IMR-90 (cell line): Measurements from ENCODE around the gene TLCD1. TPM values are rescaled to one million over a fixed set of nuclear protein-coding genes. Genes with fewer than 3 reads are reported as not detected.

Experiments used
- ATAC-seq: fragments of 200-7000 bp; cut with Tn5 transposase; 2 replicates; pipeline ENCODE4 v1.9.1; 2020; ENCODE audit warnings: low read depth, mild to moderate bottlenecking, moderate library complexity
- BruUV-seq: library from RNA; stranded (reverse); fragments of 400-500 nt; replicated peaks from 2 replicates; lab custom pipeline; 2021; lab: Mats Ljungman, UMichigan
- CTCF ChIA-PET: fragments of 300-600 bp; formaldehyde crosslinking; extraction: SDS; loops from one replicate; lab custom pipeline; 2021; ENCODE audit warnings: antibody characterized with exemption; lab: Yijun Ruan, JAX
- POLR2A ChIA-PET: fragments of 300-600 bp; sonication (Branson Sonifier 250); formaldehyde crosslinking; loops from one replicate; lab custom pipeline; 2022; ENCODE audit warnings: antibody characterized with exemption; ENCODE audit not compliant: unreplicated experiment; lab: Charles Lee
- DNase-seq: peaks from one replicate; pipeline ENCODE4 v3.0.0; 2013
- H2AFZ ChIP-seq: replicated peaks from 2 replicates; pipeline ENCODE3; 2013; ENCODE audit warnings: low read length, mild to moderate bottlenecking; ENCODE audit not compliant: poor library complexity
- H2AK5ac ChIP-seq: 2 replicates; pipeline ENCODE4 v1.6.1; 2013; ENCODE audit warnings: low read depth, low read length, inconsistent platforms
- H2AK9ac ChIP-seq: replicated peaks from 2 replicates; pipeline ENCODE3; 2013; ENCODE audit warnings: mild to moderate bottlenecking, low read depth, low read length, moderate library complexity; ENCODE audit not compliant: poor library complexity
- H2BK120ac ChIP-seq: 2 replicates; pipeline ENCODE4 v1.6.1; 2013; ENCODE audit warnings: low read depth, low read length, inconsistent platforms
- H2BK15ac ChIP-seq: 3 replicates; pipeline ENCODE4 v1.6.1; 2013; ENCODE audit warnings: low read depth, low read length, inconsistent platforms
- H2BK20ac ChIP-seq: 2 replicates; pipeline ENCODE4 v1.6.1; 2013; ENCODE audit warnings: low read depth, mild to moderate bottlenecking, inconsistent platforms, low read length, moderate library complexity
- H2BK5ac ChIP-seq: 2 replicates; pipeline ENCODE4 v1.6.1; 2013; ENCODE audit warnings: mild to moderate bottlenecking, low read depth, low read length, inconsistent platforms; ENCODE audit not compliant: poor library complexity, severe bottlenecking
- H3K14ac ChIP-seq: replicated peaks from 2 replicates; pipeline ENCODE4 v1.6.1; 2013; ENCODE audit warnings: low read depth, low read length, inconsistent platforms
- H3K18ac ChIP-seq: 2 replicates; pipeline ENCODE4 v1.6.1; 2013; ENCODE audit warnings: low read depth, low read length, control low read depth
- H3K23ac ChIP-seq: 2 replicates; pipeline ENCODE4 v1.6.1; 2013; ENCODE audit warnings: low read depth, low read length, inconsistent platforms
- H3K27ac ChIP-seq: 2 replicates; pipeline ENCODE4 v1.5.1; 2013; ENCODE audit warnings: mild to moderate bottlenecking, control low read depth, low read length; ENCODE audit not compliant: insufficient read depth
- H3K27me3 ChIP-seq: 2 replicates; pipeline ENCODE4 v1.6.1; 2013; ENCODE audit warnings: low read length; ENCODE audit not compliant: control insufficient read depth, insufficient read depth
- H3K36me3 ChIP-seq: 2 replicates; pipeline ENCODE4 v1.6.1; 2013; ENCODE audit warnings: low read length, mixed read lengths; ENCODE audit not compliant: control insufficient read depth, insufficient read depth
- H3K4ac ChIP-seq: 2 replicates; pipeline ENCODE4 v1.6.1; 2013; ENCODE audit warnings: low read depth, low read length, inconsistent platforms
- H3K4me1 ChIP-seq: 2 replicates; pipeline ENCODE4 v1.6.1; 2013; ENCODE audit warnings: low read length, mixed read lengths; ENCODE audit not compliant: control insufficient read depth, insufficient read depth
- H3K4me2 ChIP-seq: 2 replicates; pipeline ENCODE4 v1.6.1; 2013; ENCODE audit warnings: low read depth, mild to moderate bottlenecking, control low read depth, low read length, moderate library complexity
- H3K4me3 ChIP-seq: 2 replicates; pipeline ENCODE4 v1.5.1; 2013; ENCODE audit warnings: low read depth, mild to moderate bottlenecking, control low read depth, low read length, moderate library complexity; ENCODE audit not compliant: insufficient read depth
- H3K56ac ChIP-seq: 2 replicates; pipeline ENCODE4 v1.6.1; 2013; ENCODE audit warnings: low read length, inconsistent platforms; ENCODE audit not compliant: insufficient read depth; ENCODE audit errors: extremely low read depth
- H3K79me1 ChIP-seq, 2 experiments: 2 replicates each; pipeline ENCODE4 v1.6.1; 2013; ENCODE audit warnings: low read length in 2 of 2, inconsistent platforms in 1 of 2, low read depth in 1 of 2
- H3K9ac ChIP-seq: 2 replicates; pipeline ENCODE4 v1.6.1; 2013; ENCODE audit warnings: low read depth, low read length, control low read depth
- H3K9me1 ChIP-seq: 2 replicates; pipeline ENCODE4 v1.6.1; 2013; ENCODE audit warnings: low read length, inconsistent platforms; ENCODE audit not compliant: insufficient read depth
- H3K9me3 ChIP-seq: 2 replicates; pipeline ENCODE4 v1.6.1; 2013; ENCODE audit warnings: low read length; ENCODE audit not compliant: control insufficient read depth, insufficient read depth
- H4K20me1 ChIP-seq: 2 replicates; pipeline ENCODE4 v1.6.1; 2013; ENCODE audit warnings: low read length, inconsistent platforms; ENCODE audit not compliant: insufficient read depth
- H4K5ac ChIP-seq: 2 replicates; pipeline ENCODE4 v1.6.1; 2013; ENCODE audit warnings: mild to moderate bottlenecking, low read depth, low read length, control low read depth
- H4K8ac ChIP-seq, 2 experiments: 2 replicates each; pipeline ENCODE4 v1.6.1; 2013; ENCODE audit warnings: low read depth in 2 of 2, low read length in 2 of 2, control low read depth in 1 of 2, inconsistent platforms in 1 of 2
- H4K91ac ChIP-seq: 2 replicates; pipeline ENCODE4 v1.6.1; 2013; ENCODE audit warnings: low read depth, low read length, inconsistent platforms; ENCODE audit not compliant: insufficient read depth
- BHLHE40 ChIP-seq: fragments of 150-350 bp; IDR thresholded peaks from 2 replicates; pipeline ENCODE4 v1.6.1; 2016; ENCODE audit warnings: mild to moderate bottlenecking, low read depth, low read length
- CEBPB ChIP-seq: IDR thresholded peaks from 2 replicates; pipeline ENCODE4 v1.6.1; 2012; ENCODE audit warnings: low read depth, low read length, improper control_type of control experiment
- MAZ ChIP-seq: IDR thresholded peaks from 2 replicates; pipeline ENCODE4 v1.6.1; 2012; ENCODE audit warnings: low read depth, mild to moderate bottlenecking, low read length, improper control_type of control experiment, moderate library complexity, borderline replicate concordance
- POLR2A ChIP-seq: IDR thresholded peaks from 2 replicates; pipeline ENCODE4 v1.6.1; 2012; ENCODE audit warnings: mild to moderate bottlenecking, low read depth, low read length
- RAD21 ChIP-seq: IDR thresholded peaks from 2 replicates; pipeline ENCODE4 v1.6.1; 2012; ENCODE audit warnings: low read length, improper control_type of control experiment
- RCOR1 ChIP-seq: IDR thresholded peaks from 2 replicates; pipeline ENCODE4 v1.6.1; 2012; ENCODE audit warnings: mild to moderate bottlenecking, low read length, improper control_type of control experiment; ENCODE audit not compliant: insufficient replicate concordance
- RFX5 ChIP-seq: IDR thresholded peaks from 2 replicates; pipeline ENCODE4 v1.8.0; 2012; ENCODE audit warnings: low read depth, mild to moderate bottlenecking, low read length, moderate library complexity
- SMC3 ChIP-seq: fragments of 150-350 bp; IDR thresholded peaks from 2 replicates; pipeline ENCODE4 v1.6.1; 2016; ENCODE audit warnings: low read depth, mild to moderate bottlenecking, antibody characterized with exemption, low read length, moderate library complexity
- WGBS, 2 experiments: methylation state at CpG; one replicate each; pipeline versions ENCODE4 v1.1.5 to v1.1.7; 2013; ENCODE audit warnings: missing lambda C conversion rate in 2 of 2; ENCODE audit not compliant: insufficient read length in 1 of 2; ENCODE audit errors: extremely low coverage in 2 of 2; 5-methylcytosine and 5-hydroxymethylcytosine counted together
- dilution Hi-C: fragments of 300-500 bp; cut with HindIII; formaldehyde crosslinking; loops from one replicate; pipeline ENCODE4 v1.14.3; 2018; ENCODE audit warnings: low sequenced_read_pairs; ENCODE audit not compliant: unreplicated experiment
- in situ Hi-C: fragments of 300-500 bp; cut with MboI; formaldehyde crosslinking; loops from 3 replicates; pipeline ENCODE4 v1.14.3; 2019; ENCODE audit warnings: low sequenced_read_pairs, inconsistent platforms, mixed read lengths
- intact Hi-C: fragments of 100-400 bp; cut with micrococcal nuclease; formaldehyde crosslinking; loops from 2 replicates; pipeline ENCODE4 v1.10.0; 2022
- polyA plus RNA-seq, 3 experiments: library from polyadenylated mRNA; depleted of rRNA; stranded (reverse); fragments of >200 nt; gene quantifications; 2 replicates each; pipeline ENCODE4 v1.2.3, GENCODE V29; 2012; ENCODE audit warnings: low replicate concordance in 1 of 3
- total RNA-seq: library from RNA; depleted of rRNA; stranded (reverse); fragments of >200 nt; gene quantifications from 2 replicates; pipeline ENCODE4 v1.2.3, GENCODE V29; 2012
- TF ChIP-seq, protein P1 (sequence below): fragments of 150-350 bp; IDR thresholded peaks from 2 replicates; pipeline ENCODE4 v1.6.1; 2017; ENCODE audit warnings: mild to moderate bottlenecking, antibody characterized with exemption, low read length, low read depth

TLCD1 gene
- total and polyA plus RNA-seq, 2 of the 4 experiments (the other 2 are of a cell fraction), result 3.6 to 9.3 TPM

DNA sequence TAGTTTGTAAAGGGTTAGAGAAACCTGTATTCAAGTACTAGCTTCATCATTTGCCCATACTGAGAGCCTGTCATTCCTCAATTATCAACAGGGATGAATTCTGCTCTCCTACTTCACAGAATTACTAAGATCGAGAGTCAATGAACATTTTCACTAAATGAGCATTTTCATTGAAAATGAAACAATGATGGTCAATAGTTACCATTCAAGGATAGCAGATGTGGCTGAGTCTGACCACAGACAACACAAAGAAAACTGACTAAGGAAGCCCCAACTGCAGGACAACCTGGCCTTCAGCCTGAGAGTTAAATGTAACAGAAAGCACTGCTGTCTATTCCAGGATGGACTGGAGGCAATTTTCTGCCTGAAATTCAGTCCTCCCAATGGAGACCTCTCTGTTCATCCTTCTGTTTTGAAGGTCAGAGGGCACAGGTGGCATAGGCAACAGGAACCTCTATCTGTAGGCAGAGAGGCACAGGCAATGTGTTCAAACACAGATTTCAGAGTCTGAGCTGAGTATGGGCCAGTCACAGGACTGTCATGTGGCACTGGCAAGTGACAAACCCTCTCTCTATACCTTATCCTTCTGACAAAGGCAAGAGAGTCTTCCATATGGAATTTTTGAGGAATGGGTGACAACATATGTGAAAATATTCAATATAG is 37.2 kb upstream of the TLCD1 start:
- Histone ChIP-seq H3K9ac (no peak overlapping the region), H3K4me3 (no peak overlapping the region), H4K91ac (no peak overlapping the region), H3K4ac (no peak overlapping the region), H3K14ac (no peak overlapping the region), H2AK9ac (no peak overlapping the region), H2BK20ac (no peak overlapping the region), H4K20me1 (peaks cover 32% of the 10 kb centered on the region; the same call in 1 of the 2 replicates), H4K8ac (no peak overlapping the region), H2BK5ac (no peak overlapping the region), H3K9me1 (no peaks in the 10 kb centered on the region), H3K56ac (no peak overlapping the region), H2AFZ (no peak overlapping the region), H2BK120ac (no peak overlapping the region), H3K23ac (no peak overlapping the region), H4K5ac (no peak overlapping the region), H3K4me1 (peaks cover 4% of the 10 kb centered on the region; the same call in 1 of the 2 replicates), H2AK5ac (peak overlapping the region; percentile 51; the same call in 1 of the 2 replicates), H3K36me3 (peaks cover 31% of the 10 kb centered on the region), H3K79me1 (peaks cover 12 to 41% of the 10 kb centered on the region in 2 experiments), H2BK15ac (no peak overlapping the region), H3K27me3 (no peaks in the 10 kb centered on the region), H3K4me2 (no peak overlapping the region), H3K9me3 (no peaks in the 10 kb centered on the region), H3K18ac (no peak overlapping the region), H3K27ac (no peak overlapping the region)
- no CpG with 5 or more reads among the region's 1 CpG for WGBS, 2 experiments
- no TSS peak for BruUV-seq
- intact Hi-C loops, result loop anchor here (1.0 to 10.0 kb wide), 4 partner anchors 52 to 134 kb away; partner anchors contain the start of genes ERAL1 and FLOT2
- TF ChIP-seq, protein P1, sequence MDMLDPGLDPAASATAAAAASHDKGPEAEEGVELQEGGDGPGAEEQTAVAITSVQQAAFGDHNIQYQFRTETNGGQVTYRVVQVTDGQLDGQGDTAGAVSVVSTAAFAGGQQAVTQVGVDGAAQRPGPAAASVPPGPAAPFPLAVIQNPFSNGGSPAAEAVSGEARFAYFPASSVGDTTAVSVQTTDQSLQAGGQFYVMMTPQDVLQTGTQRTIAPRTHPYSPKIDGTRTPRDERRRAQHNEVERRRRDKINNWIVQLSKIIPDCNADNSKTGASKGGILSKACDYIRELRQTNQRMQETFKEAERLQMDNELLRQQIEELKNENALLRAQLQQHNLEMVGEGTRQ, result no peak
- TF ChIP-seq POLR2A (no peak), BHLHE40 (no peak), RCOR1 (no peak), SMC3 (no peak), RFX5 (no peak), CEBPB (no peak), MAZ (no peak), RAD21 (no peak)
- dilution Hi-C loops, result no loop called here
- DNase-seq, result no peak
- in situ Hi-C loops, result no loop called here
- no peak for ATAC-seq
- ChIA-PET CTCF (interaction anchor here (0.6 to 2.7 kb wide), 18 partner anchors 9 to 187 kb away, joined by 3 to 22 read pairs (median 5); partner anchors contain the start of genes DHRS13, FAM222B, FLOT2 and TLCD1), POLR2A (interaction anchor here (0.6 to 1.0 kb wide), 2 partner anchors 79 to 144 kb away, joined by 3 read pairs; no protein-coding TSS in a partner anchor)
